Endothelial cell of umbilical vein (primary cell): ENCODE results near the gene ELOVL4. TPM values are rescaled to one million over a fixed set of nuclear protein-coding genes. Genes with fewer than 3 reads are reported as not detected.

Experiments used
- BruUV-seq: library from RNA; stranded (reverse); fragments of 400-500 nt; replicated peaks from 2 replicates; lab custom pipeline; 2021; lab: Mats Ljungman, UMichigan
- CTCF ChIA-PET: fragments of 300-600, 350-600 bp; sonication (Branson Sonifier 250); formaldehyde crosslinking; loops from one replicate; lab custom pipeline; 2021; ENCODE audit warnings: antibody characterized with exemption, inconsistent platforms; lab: Charles Lee
- POLR2A ChIA-PET: fragments of 300-600, 350-600 bp; sonication (Branson Sonifier 250); formaldehyde crosslinking; loops from one replicate; lab custom pipeline; 2021; ENCODE audit warnings: antibody characterized with exemption, inconsistent platforms; lab: Charles Lee
- DNase-seq: peaks from one replicate; pipeline ENCODE4 v3.0.0-alpha.2; 2011; ENCODE audit warnings: low read depth, low spot score
- FAIRE-seq: peaks from 2 replicates; lab custom pipeline; 2011; peaks lifted over from hg19 to GRCh38; lab: Jason Lieb, UNC
- H2AFZ ChIP-seq: 2 replicates; pipeline ENCODE4 v1.6.0; 2012; ENCODE audit warnings: low read depth, low read length, control low read depth, inconsistent platforms
- H3K27ac ChIP-seq: 2 replicates; pipeline ENCODE4 v1.5.1; 2011; ENCODE audit warnings: low read depth, mild to moderate bottlenecking, control low read depth, low read length, moderate library complexity; ENCODE audit not compliant: insufficient read depth
- H3K27me3 ChIP-seq, 2 experiments: 2 replicates each; pipeline versions ENCODE4 v1.6.0 to v1.6.1; 2011; ENCODE audit warnings: low read length in 2 of 2, mixed read lengths in 1 of 2; ENCODE audit not compliant: control insufficient read depth in 2 of 2, insufficient read depth in 2 of 2
- H3K36me3 ChIP-seq, 2 experiments: 2 replicates in 1 of 2; 3 replicates in 1 of 2; pipeline ENCODE4 v1.5.1; 2011; ENCODE audit warnings: low read length in 2 of 2, mild to moderate bottlenecking in 1 of 2, moderate library complexity in 1 of 2; ENCODE audit not compliant: control insufficient read depth in 2 of 2, insufficient read depth in 2 of 2; ENCODE audit errors: extremely low read depth in 1 of 2
- H3K4me1 ChIP-seq: 3 replicates; pipeline ENCODE4 v1.5.1; 2011; ENCODE audit warnings: mild to moderate bottlenecking, low read length; ENCODE audit not compliant: control insufficient read depth, insufficient read depth; ENCODE audit errors: extremely low read depth
- H3K4me2 ChIP-seq: 2 replicates; pipeline ENCODE4 v1.6.1; 2011; ENCODE audit warnings: low read length, control low read depth, mixed read lengths; ENCODE audit not compliant: insufficient read depth
- H3K4me3 ChIP-seq, 3 experiments: fragments of 200-600 bp in 1 of 3; sonication (generic), shearing (Covaris generic) in 1 of 3; replicated peaks in 1 of 3; 2 replicates each; pipeline ENCODE4 v1.5.1; 2011 to 2016; ENCODE audit warnings: control low read depth in 3 of 3, low read length in 3 of 3, mild to moderate bottlenecking in 2 of 3, inconsistent platforms in 1 of 3, low read depth in 1 of 3, moderate library complexity in 1 of 3; ENCODE audit not compliant: insufficient read depth in 1 of 3
- H3K79me2 ChIP-seq: 2 replicates; pipeline ENCODE4 v1.6.0; 2012; ENCODE audit warnings: low read length, inconsistent platforms; ENCODE audit not compliant: control insufficient read depth, insufficient read depth
- H3K9ac ChIP-seq: replicated peaks from 2 replicates; pipeline ENCODE3; 2011; ENCODE audit warnings: low read length, control low read depth; ENCODE audit not compliant: insufficient read depth; ENCODE audit errors: extremely low read depth
- H3K9me1 ChIP-seq: replicated peaks from 3 replicates; pipeline ENCODE4 v1.6.0; 2011; ENCODE audit warnings: mild to moderate bottlenecking, low read length; ENCODE audit not compliant: control insufficient read depth, insufficient read depth; ENCODE audit errors: extremely low read depth
- H3K9me3 ChIP-seq: replicated peaks from 2 replicates; pipeline ENCODE4 v1.5.1; 2012; ENCODE audit warnings: low read length, inconsistent platforms; ENCODE audit not compliant: control insufficient read depth, insufficient read depth
- H4K20me1 ChIP-seq: replicated peaks from 2 replicates; pipeline ENCODE3; 2011; ENCODE audit warnings: mild to moderate bottlenecking, low read length; ENCODE audit not compliant: control insufficient read depth, insufficient read depth; ENCODE audit errors: extremely low read depth
- EZH2 ChIP-seq: IDR thresholded peaks from 2 replicates; pipeline ENCODE4 v1.6.1; 2012; ENCODE audit warnings: borderline replicate concordance, low read depth, mild to moderate bottlenecking, moderate library complexity, low read length, inconsistent platforms; ENCODE audit not compliant: severe bottlenecking
- FOS ChIP-seq: IDR thresholded peaks from 2 replicates; pipeline ENCODE4 v1.6.1; 2011; ENCODE audit warnings: mild to moderate bottlenecking, low read length, moderate library complexity, borderline replicate concordance; ENCODE audit not compliant: insufficient read depth
- GATA2 ChIP-seq: IDR thresholded peaks from 2 replicates; pipeline ENCODE4 v1.7.0; 2011; ENCODE audit warnings: low read depth, mild to moderate bottlenecking, moderate library complexity, mixed read lengths, low read length; ENCODE audit not compliant: insufficient read length, insufficient read depth
- JUN ChIP-seq: IDR thresholded peaks from 2 replicates; pipeline ENCODE4 v1.6.1; 2011; ENCODE audit warnings: borderline replicate concordance, low read depth; ENCODE audit not compliant: insufficient read length, insufficient read depth
- MYC ChIP-seq: IDR thresholded peaks from one replicate; pipeline ENCODE4 v1.6.1; 2011; ENCODE audit warnings: mild to moderate bottlenecking, low read depth, low read length
- POLR2A ChIP-seq: IDR thresholded peaks from 2 replicates; pipeline ENCODE4 v1.6.1; 2012; ENCODE audit warnings: low read depth, mild to moderate bottlenecking, control low read depth, low read length
- POLR2AphosphoS5 ChIP-seq: IDR thresholded peaks from 2 replicates; pipeline ENCODE4 v1.6.1; 2012; ENCODE audit warnings: low read depth, mild to moderate bottlenecking, control low read depth, low read length, moderate library complexity; ENCODE audit not compliant: insufficient read depth
- dilution Hi-C: fragments of 300-500 bp; cut with MboI; formaldehyde crosslinking; loops from one replicate; pipeline ENCODE4 v1.15.0; 2019; ENCODE audit warnings: low sequenced_read_pairs; ENCODE audit not compliant: extremely low pct_ligation_motif_present
- intact Hi-C: fragments of 100-400 bp; cut with micrococcal nuclease; formaldehyde crosslinking; loops from one replicate; pipeline ENCODE4 v1.10.0; 2022
- polyA plus RNA-seq, 4 experiments: library from polyadenylated mRNA; depleted of rRNA in 3 of 4; stranded (reverse) in 3 of 4; unstranded in 1 of 4; fragments of >200 nt; gene quantifications; 2 replicates each; pipeline versions ENCODE4 v1.2.1 to v1.2.3, GENCODE V29; 2011 to 2012; ENCODE audit warnings: missing spikeins in 1 of 4
- total RNA-seq: library from RNA; stranded (reverse); gene quantifications from 2 replicates; pipeline ENCODE4 v1.2.3, GENCODE V29; 2021
- TF ChIP-seq, protein P1 (sequence below), 2 donors: IDR thresholded peaks; 1 replicate in 1 of 2; 2 replicates in 1 of 2; pipeline ENCODE4 v1.5.1; 2011; ENCODE audit warnings: low read length in 2 of 2, mild to moderate bottlenecking in 2 of 2, moderate library complexity in 2 of 2, control low read depth in 1 of 2, inconsistent platforms in 1 of 2, low read depth in 1 of 2; ENCODE audit not compliant: insufficient read depth in 1 of 2; ENCODE audit errors: extremely low read depth in 1 of 2
- TF ChIP-seq, protein P2 (sequence below): IDR thresholded peaks from 2 replicates; pipeline ENCODE4 v1.6.1; 2011; ENCODE audit not compliant: insufficient read depth, insufficient read length

Gene ELOVL4
- total and polyA plus RNA-seq, 2 donors (not counting 3 experiments of a cell fraction or from before 2014, with no cell fraction given) = 0.98 to 3.3 TPM

DNA sequence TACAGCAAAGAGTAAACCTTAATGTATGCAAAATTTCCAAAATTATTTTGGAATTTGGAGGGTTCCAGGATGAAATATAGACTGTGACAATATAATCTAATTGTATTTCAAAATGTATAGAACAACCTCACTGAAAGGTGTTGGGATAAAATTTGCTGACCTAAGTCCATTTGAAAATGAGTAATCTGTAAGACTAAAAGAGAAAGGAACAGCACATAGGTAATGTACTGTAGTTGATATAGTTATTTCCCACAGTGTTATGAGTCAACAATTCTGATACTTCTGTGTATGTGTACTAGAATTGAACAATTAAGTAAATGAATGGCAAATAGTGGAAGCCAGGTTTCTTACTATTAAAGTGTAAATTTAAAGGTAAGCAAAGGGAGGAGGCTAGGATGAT, 23.8 kb upstream of the ELOVL4 start:
- DNase-seq (no peak), FAIRE-seq (no peak)
- TF ChIP-seq GATA2 (no peak), POLR2A (no peak)
- Histone ChIP-seq H2AFZ (no peak overlapping the region), H3K9ac (no peak overlapping the region), H3K27ac (no peak overlapping the region), H3K79me2 (no peaks in the 10 kb centered on the region), H3K9me3 (no peaks in the 10 kb centered on the region), H3K36me3 (no peaks in the 10 kb centered on the region), H3K4me1 (no peaks in the 10 kb centered on the region), H3K9me1 (no peaks in the 10 kb centered on the region), H3K4me2 (no peak overlapping the region), H3K27me3 (peaks cover 0 to 11% of the 10 kb centered on the region in 2 experiments), H4K20me1 (no peaks in the 10 kb centered on the region), H3K4me3 (no peak overlapping the region)
- intact Hi-C loops (no loop called here), dilution Hi-C loops (no loop called here)
- no TSS peak for BruUV-seq
- CTCF ChIA-PET = no interaction called here
- POLR2A ChIA-PET = no interaction called here

DNA sequence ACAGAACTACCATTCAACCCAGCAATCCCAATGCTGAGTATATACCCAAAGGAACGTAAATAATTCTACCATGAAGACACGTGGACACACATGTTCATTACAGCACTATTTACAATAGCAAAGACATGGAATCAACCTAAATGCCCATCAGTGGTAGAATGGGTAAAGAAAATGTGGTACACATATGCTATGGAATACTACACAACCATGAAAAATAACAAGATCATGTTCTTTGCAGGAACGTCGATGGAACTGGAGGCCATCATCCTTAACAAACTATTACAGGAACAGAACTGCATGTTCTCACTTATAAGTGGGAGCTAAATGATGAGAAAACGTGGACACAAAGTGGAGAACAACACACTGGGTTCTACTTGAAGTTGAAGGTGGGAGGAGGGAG, 22.4 kb upstream of the ELOVL4 start:
- no peak overlapping the region for H3K27ac ChIP-seq
- no peak overlapping the region for H3K4me3 ChIP-seq
- no peaks in the 10 kb centered on the region for H3K36me3 ChIP-seq
- BruUV-seq = no TSS peak
- TF ChIP-seq GATA2 (no peak), MYC (no peak), POLR2A (no peak), FOS (no peak), JUN (no peak), EZH2 (no peak), POLR2AphosphoS5 (no peak)
- TF ChIP-seq, protein P1, sequence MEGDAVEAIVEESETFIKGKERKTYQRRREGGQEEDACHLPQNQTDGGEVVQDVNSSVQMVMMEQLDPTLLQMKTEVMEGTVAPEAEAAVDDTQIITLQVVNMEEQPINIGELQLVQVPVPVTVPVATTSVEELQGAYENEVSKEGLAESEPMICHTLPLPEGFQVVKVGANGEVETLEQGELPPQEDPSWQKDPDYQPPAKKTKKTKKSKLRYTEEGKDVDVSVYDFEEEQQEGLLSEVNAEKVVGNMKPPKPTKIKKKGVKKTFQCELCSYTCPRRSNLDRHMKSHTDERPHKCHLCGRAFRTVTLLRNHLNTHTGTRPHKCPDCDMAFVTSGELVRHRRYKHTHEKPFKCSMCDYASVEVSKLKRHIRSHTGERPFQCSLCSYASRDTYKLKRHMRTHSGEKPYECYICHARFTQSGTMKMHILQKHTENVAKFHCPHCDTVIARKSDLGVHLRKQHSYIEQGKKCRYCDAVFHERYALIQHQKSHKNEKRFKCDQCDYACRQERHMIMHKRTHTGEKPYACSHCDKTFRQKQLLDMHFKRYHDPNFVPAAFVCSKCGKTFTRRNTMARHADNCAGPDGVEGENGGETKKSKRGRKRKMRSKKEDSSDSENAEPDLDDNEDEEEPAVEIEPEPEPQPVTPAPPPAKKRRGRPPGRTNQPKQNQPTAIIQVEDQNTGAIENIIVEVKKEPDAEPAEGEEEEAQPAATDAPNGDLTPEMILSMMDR (IDR thresholded peaks at IDR 0.05; ENCODE audit: extremely low read depth in 1 of 2, insufficient read depth in 1 of 2, low read depth in 1 of 2, low read length in 2 of 2) = no peak
- TF ChIP-seq, protein P2, sequence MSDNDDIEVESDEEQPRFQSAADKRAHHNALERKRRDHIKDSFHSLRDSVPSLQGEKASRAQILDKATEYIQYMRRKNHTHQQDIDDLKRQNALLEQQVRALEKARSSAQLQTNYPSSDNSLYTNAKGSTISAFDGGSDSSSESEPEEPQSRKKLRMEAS = no peak
- intact Hi-C loops (no loop called here), dilution Hi-C loops (no loop called here)
- no peaks in the 10 kb centered on the region for H3K79me2 ChIP-seq
- no peaks in the 10 kb centered on the region for H3K4me1 ChIP-seq
- H3K27me3 ChIP-seq = peaks cover 0 to 11% of the 10 kb centered on the region in 2 experiments
- ChIA-PET POLR2A (no interaction called here), CTCF (no interaction called here)
- H3K9me3 ChIP-seq = no peaks in the 10 kb centered on the region
- FAIRE-seq (no peak), DNase-seq (no peak)
- no peak overlapping the region for H3K9ac ChIP-seq
- no peaks in the 10 kb centered on the region for H4K20me1 ChIP-seq
- no peak overlapping the region for H3K4me2 ChIP-seq
- no peaks in the 10 kb centered on the region for H3K9me1 ChIP-seq
- H2AFZ ChIP-seq = no peak overlapping the region
